GM19035 (cell line): ENCODE measurements around the gene GRHL1.
"Not testable (repeated sequence)": the region's sequence is repeated elsewhere in the genome, so short reads cannot be mapped to it uniquely, and the experiment has no call there.

Experiments
- ATAC-seq: cut with Tn5 transposase; IDR thresholded peaks from one replicate; pipeline ENCODE4 v1.9.1; 2021; ENCODE audit not compliant: unreplicated experiment

Gene GRHL1

DNA sequence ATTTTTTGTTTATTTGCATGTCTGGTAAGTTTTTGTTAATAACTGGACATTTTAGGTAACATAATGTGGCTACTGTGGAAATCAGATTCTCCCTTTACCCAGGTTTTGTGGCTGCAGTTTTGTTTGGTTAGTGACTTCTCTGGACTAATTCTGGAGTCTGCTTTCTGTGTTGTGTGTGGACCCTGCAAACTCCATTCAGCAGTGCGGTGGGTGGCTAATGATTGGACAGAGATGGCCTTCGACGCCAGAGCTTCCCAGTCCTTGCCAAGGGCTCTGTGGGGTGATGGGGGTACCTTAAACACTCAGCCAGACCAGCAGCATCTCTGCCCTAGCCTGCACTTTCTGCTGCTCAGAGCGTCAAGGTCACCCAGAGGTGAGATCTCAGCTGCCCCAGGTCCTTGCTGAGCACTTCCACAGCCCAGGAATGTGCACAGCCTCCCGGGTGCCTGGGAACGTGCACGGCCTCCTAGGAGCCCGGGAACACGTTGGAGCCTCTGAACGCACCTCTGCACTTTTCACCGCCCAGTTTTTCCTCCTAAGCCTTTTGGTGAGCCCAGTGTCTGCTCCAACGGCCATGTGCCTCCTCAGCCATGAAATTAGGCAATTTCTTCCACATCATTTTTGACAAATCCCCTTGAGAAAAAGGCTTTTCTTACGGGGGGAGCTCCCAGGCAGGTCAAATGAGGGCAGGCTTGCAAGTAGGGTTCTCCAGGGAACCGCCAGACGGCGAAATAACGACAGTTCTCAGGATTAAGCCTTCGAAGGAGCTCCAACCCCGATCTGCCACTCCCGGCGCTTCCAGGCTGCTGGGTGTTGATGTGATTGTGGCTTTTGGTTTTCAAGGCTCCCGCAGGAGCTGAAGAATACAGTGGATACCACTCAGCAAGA is 56.7 kb downstream of the GRHL1 start:
- ATAC-seq = no peak

DNA sequence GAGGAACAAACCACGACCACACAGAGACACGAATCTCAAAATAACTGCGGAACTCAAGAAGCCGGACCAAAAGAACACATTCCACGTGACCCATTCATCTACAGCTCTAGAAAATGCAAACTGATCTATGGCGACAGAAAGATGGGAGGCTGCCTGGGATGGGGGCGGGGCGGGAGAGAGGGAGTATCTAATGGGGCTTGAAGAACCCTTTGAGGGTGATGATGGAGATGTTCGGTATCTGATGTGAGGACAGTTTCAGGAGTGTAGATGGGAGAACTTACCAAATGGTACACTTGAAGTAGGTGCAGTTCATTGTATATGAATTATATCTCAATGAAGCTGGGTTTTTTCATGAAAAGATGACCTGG is 57.3 kb downstream of the GRHL1 start:
- ATAC-seq = no peak

DNA sequence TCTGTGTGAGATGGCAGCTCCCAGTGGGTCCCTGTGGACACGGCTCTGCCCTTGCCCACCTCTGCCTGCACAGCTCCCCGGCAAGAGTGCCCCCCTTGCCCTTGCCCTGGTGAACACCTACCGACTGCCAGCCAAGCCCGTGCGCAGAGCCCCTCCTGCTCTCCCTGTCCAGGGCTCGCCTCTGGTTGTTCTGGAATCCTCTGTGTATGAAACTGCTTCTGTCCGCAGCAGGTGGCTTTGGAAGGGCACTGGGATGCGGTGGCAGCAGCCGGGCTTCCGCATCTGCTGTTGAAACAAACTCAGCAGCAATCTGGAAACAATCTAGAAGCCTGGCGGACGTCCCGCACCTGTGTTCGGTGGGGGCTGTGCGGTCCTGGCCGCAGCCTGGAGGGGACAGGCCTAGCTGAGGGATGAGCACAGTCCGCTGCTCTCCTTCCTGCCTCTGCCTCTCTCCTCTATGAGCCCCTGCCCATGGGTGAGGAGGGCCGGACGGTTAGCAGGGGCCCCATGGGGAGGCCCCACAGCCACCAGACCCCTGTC is 57.8 kb downstream of the GRHL1 start:
- no peak for ATAC-seq

DNA sequence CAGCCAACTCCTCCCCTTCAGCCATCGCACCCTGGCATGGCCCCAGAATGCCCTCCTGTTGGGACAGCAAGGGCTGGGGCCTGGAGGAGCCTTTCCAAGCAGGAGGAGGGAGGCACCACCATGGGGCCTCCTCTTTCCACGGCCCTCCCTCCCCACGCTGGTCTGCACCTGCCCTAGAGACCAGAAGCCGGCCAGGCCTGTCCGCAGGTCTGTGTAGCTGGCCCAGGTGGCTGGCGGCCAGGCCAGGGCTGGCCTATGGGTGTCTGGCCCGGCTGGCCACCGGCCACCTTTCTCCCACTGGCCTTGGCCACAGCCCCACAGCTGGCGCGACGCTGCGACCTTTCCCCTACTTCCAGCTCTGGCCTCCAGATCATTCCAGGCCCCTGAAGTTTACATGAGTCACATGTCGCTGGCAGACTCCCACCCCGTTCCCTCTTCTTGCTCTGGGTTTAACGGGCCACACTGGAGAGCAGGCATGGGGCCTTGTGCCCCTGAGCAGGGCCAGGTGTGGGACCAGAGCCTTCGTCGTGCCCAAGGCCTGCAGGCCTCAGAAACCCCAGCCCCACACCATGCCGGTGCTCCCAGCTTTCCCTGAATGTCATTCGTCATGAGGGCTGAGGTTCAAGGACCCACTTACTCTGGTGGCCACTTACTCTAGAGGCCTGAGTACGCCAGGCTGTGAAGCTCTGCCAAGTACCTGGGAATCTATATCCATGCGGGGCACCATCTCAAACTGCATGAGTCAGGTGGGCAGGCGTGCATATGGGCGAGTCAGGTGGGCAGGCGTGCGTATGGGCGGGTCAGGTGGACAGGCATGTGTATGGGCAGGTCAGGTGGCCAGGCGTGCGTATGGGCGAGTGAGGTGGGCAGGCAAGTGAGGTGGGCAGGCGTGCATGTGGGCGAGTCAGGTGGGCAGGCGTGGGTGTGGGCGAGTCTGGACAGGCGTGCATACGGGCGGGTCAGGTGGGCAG is 58.6 kb downstream of the GRHL1 start:
- ATAC-seq = no peak

DNA sequence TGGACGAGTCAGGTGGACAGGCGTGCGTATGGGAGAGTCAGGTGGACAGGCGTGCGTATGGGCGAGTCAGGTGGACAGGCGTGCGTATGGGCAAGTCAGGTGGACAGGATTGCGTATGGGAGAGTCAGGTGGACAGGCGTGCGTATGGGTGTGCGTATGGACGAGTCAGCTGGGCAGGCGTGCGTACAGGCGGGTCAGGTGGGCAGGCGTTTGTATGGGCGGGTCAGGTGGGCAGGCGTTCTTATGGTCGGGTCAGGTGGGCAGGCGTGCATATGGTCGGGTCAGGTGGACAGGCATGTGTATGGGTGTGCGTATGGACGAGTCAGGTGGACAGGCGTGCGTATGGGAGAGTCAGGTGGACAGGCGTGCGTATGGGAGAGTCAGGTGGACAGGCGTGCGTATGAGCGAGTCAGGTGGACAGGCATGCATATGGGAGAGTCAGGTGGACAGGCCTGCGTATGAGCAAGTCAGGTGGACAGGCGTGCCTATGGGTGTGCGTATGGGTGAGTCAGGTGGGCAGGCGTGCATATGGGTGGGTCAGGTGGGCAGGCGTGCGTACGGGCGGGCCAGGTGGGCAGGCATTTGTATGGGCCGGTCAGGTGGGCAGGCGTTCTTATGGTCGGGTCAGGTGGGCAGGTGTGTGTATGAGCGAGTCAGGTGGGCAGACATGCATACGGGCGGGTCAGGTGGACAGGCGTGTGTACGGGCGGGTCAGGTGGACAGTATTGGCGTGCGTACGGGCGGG is 59.5 kb downstream of the GRHL1 start:
- ATAC-seq = not testable (repeated sequence)

DNA sequence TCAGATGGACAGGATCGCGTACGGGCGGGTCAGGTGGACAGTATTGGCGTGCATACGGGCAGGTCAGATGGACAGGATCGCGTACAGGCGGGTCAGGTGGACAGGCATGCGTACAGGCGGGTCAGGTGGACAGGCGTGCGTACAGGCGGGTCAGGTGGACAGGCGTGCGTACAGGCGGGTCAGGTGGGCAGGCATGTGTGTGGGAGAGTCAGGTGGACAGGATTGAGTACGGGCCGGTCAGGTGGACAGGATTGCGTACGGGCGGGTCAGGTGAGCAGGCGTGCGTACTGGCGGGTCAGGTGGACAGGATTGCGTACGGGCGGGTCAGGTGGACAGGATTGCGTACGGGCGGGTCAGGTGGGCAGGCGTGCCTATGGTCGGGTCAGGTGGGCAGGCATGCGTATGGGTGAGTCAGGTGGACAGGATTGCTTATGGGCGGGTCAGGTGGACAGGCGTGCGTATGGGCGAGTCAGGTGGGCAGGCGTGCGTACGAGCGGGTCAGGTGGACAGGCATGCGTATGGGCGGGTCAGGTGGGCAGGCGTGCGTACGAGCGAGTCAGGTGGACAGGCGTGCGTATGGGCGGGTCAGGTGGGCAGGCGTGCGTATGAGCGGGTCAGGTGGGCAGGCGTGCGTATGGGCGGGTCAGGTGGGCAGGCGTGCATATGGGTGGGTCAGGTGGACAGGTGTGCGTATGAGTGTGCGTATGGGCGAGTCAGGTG is 60.3 kb downstream of the GRHL1 start:
- ATAC-seq = not testable (repeated sequence)

DNA sequence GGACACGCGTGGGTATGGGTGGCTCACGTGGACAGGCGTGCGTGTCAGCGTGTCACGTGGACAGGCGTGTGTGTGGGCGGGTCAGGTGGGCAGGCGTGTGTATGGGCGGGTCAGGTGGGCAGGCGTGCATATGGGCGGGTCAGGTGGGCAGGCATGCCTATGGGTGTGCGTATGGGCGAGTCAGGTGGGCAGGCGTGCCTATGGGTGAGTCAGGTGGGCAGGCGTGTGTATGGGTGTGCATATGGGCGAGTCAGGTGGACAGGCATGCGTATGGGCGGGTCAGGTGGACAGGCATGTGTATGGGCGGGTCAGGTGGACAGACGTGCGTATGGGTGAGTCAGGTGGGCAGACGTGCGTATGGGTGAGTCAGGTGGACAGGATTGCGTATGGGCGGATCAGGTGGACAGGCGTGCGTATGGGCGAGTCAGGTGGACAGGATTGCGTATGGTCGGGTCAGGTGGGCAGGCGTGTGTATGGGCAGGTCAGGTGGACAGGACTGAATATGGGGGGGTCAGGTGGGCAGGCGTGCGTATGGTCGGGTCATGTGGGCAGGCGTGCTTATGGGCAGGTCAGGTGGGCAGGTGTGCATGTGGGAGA is 61.0 kb downstream of the GRHL1 start:
- ATAC-seq = not testable (repeated sequence)

DNA sequence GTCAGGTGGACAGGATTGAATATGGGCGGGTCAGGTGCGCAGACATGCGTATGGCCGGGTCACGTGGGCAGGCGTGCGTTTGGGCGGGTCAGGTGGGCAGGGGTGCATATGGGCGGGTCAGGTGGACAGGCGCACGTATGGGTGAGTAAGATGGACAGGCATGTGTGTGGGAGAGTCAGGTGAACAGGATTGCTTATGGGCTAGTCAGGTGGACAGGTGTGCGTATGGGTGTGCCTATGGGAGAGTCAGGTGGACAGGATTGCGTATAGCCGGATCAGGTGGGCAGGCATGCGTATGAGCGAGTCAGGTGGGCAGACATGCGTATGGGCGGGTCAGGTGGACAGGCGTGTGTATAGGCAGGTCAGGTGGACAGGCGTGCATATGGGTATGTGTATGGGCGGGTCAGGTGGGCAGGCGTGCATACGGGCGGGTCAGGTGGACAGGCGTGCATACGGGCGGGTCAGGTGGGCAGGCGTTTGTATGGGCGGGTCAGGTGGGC is 61.5 kb downstream of the GRHL1 start:
- ATAC-seq = no peak

DNA sequence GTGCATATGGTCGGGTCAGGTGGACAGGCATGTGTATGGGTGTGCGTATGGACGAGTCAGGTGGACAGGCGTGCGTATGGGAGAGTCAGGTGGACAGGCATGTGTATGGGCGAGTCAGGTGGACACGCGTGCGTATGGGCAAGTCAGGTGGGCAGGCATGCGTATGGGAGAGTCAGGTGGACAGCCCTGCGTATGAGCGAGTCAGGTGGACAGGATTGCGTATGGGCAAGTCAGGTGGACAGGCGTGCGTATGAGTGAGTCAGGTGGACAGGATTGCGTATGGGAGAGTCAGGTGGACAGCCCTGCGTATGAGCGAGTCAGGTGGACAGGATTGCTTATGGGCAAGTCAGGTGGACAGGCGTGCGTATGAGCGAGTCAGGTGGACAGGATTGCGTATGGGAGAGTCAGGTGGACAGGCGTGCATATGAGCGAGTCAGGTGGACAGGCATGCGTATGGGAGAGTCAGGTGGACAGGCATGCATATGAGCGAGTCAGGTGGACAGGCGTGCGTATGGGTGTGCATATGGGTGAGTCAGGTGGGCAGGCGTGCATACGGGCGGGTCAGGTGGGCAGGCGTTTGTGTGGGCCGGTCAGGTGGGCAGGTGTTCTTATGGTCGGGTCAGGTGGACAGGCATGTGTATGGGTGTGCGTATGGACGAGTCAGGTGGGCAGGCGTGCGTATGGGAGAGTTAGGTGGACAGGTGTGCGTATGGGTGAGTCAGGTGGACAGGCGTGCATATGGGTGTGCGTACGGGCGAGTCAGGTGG is 62.3 kb downstream of the GRHL1 start:
- not testable (repeated sequence) for ATAC-seq

DNA sequence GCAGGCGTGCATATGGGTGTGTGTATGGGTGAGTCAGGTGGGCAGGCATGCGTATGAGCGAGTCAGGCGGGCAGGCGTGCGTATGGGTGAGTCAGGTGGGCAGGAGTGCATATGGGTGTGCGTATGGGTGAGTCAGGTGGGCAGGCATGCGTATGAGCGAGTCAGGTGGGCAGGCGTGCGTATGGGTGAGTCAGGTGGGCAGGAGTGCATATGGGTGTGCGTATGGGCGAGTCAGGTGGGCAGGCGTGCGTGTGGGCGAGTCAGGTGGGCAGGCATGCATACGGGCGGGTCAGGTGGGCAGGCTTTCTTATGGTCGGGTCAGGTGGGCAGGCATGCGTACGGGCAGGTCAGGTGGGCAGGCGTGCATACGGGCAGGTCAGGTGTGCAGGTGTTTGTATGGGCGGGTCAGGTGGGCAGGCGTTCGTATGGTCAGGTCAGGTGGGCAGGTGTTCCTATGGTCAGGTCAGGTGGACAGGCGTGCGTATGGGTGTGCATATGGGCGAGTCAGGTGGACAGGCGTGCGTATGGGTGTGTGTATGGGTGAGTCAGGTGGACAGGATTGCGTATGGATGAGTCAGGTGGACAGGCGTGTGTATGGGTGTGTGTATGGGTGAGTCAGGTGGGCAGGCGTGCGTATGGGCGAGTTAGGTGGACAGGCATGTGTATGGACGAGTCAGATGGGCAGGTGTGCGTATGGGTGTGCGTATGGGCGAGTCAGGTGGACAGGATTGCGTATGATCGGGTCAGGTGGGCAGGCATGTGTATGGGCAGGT is 63.1 kb downstream of the GRHL1 start:
- no peak for ATAC-seq

DNA sequence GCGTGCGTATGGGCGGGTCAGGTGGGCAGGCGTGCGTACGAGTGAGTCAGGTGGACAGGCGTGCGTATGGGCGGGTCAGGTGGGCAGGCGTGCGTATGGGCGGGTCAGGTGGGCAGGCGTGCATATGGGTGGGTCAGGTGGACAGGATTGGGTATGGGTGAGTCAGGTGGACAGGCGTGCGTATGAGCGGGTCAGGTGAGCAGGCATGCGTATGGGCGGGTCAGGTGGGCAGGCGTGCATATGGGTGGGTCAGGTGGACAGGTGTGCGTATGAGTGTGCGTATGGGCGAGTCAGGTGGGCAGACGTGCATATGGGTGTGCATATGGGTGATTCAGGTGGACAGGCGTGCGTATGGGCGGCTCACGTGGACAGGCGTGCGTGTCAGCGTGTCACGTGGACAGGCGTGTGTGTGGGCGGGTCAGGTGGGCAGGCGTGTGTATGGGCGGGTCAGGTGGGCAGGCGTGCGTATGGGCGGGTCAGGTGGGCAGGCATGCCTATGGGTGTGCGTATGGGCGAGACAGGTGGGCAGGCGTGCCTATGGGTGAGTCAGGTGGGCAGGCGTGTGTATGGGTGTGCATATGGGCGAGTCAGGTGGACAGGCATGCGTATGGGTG is 64.0 kb downstream of the GRHL1 start:
- ATAC-seq = not testable (repeated sequence)

DNA sequence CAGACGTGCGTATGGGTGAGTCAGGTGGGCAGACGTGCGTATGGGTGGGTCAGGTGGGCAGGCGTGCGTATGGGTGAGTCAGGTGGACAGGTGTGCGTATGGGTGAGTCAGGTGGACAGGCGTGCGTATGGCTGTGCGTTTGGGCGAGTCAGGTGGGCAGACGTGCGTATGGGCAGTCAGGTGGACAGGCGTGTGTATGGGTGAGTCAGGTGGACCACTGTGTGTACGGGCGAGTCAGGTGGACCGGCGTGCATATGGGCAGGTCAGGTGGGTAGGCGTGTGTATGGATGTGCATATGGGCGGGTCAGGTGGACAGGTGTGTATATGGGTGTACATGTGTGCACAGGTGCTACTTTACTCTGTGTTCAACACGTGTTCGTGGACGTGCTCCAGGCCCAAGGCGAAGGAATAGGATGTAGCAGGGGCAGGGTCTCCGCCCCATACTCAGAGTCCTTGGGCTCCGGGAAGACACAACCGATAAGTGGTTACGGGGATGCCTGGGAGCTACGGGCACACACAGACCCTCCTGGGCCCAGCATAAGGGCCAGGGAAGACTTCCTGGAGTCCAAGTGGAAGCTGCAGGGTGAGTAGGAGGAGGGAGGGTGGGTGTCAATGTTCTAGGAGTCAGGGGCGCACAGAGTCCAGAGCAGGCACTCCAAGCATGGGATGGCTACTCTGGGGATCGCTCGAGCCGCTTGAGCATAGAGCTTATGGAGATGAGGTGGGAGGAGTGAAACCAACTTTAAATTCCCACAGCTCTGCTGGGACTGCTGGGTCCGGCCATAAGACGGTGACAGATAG is 64.7 kb downstream of the GRHL1 start:
- ATAC-seq = no peak

DNA sequence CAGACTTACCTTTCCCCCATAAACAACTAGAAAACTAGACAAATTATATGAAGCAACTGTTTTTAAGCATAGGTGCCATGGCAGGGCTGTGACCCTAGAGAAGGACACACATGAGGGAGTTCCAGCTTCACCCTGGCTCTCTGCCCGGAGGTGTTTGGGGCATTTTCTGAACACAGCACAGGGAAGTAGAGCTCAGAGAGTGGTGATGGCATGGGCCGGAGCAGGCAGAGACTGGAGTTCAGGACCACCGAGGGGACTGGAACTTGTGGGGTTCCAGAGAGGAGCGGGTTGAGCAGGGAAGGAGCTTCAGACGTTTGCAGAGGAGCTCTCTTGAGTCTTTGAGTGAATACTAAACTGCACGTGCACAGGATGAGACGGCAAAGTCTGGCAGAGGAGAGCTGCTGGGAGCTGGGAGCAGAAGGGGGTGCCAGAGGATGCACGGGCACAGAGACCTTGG is 65.3 kb downstream of the GRHL1 start:
- no peak for ATAC-seq

DNA sequence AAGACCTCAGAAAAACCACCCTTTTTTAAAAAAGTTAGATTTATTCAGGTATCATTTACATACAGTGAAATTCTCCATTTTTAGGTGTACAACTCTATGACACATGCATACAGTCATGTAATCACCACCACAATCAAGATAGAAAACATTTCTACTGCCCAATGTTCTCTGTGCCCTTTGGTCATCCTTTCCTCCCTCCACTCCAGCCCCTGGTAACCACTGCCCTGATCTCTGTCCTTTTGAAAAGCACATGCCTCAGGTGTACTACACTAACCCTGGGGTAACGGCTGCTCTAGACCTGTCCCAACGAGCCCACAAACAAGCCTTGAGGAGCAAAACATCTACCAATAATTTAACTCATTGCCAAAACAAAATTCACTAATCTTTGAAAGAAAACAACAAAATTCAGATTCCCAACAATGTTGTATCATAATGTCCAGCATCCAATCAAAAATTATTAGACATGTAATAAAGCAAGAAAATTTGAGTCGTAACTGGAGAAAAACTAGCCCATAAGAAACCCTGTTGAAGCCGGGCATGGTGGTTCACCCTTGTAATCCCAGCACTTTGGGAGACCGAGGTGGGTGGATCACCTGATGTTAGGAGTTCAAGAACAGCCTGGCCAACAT is 65.9 kb downstream of the GRHL1 start:
- no peak for ATAC-seq

DNA sequence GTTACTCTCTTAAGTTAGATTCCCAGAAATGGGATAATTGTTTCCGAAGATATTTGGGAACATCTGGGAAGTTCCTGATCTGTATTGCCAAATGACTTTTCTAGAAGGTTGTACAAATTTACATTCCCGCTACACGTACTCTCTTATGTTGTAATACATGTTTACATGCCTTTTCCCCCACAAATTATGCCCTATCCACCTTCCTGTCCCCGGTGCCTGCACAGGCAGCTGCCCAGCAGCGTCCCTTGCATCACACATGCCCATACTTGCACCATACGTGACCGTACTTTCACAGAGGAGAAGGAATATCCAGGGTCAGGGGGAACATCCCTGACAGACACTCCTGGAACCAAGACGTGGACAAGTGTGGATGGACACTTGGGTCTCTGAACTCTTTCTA is 67.7 kb downstream of the GRHL1 start:
- no peak for ATAC-seq
